ENCODE measurements around the gene EN1.

EN1 gene

DNA sequence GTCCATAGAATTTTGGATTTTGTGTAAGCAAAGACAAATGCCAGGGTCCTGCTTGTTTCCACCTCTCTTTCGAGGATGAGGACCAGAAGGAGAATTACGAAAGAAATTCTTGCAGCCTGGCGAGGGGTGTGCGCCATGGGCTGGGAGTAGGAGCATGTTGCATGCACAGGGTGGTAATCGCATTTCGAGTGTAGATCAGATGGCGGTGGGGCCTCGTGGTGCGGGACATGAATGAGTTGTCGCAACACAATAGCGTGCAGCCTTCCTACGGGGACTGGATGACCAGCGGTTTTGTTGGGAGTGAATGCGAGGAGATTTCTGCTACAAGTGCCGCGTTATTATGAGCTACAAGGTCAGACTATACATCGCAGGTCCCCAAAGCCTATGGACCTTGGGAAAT is 4.2 kb upstream of the EN1 start:
- no peak for DNase-seq
- TF ChIP-seq POLR2A (IDR thresholded peaks at IDR 0.05; ENCODE audit: low read length) (no peak), GATA1 (IDR thresholded peaks at IDR 0.05; ENCODE audit: low read depth, low read length) (no peak)

DNA sequence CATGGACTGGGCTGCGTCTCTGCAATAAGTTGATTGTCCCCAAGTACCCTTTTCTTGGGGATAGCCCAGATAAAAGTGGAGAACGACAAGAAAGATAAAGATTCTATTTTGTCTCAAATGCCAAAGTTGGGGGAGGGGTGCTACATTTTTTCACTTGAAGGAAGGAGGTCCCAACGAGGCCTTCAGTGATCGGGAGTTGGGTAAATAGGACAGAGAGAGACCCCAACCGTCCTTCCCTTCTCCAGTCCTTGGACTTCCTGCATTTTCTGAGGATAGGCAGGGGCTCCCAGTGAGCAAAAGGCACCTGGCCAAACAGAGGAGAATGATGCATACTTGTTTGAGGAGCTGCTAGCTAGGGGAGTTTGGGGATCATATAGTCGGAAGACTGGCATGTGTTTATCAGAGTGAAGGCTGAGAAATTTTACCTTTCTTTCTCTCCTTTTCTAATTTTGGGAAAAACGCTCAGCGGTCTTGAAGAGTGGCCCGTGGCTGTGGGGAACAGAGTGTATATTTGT is 3.5 kb upstream of the EN1 start:
- no peak for TF ChIP-seq GATA1 (IDR thresholded peaks at IDR 0.05; ENCODE audit: low read depth, low read length)
- TF ChIP-seq POLR2A (IDR thresholded peaks at IDR 0.05; ENCODE audit: low read length), result no peak
- DNase-seq, result no peak

DNA sequence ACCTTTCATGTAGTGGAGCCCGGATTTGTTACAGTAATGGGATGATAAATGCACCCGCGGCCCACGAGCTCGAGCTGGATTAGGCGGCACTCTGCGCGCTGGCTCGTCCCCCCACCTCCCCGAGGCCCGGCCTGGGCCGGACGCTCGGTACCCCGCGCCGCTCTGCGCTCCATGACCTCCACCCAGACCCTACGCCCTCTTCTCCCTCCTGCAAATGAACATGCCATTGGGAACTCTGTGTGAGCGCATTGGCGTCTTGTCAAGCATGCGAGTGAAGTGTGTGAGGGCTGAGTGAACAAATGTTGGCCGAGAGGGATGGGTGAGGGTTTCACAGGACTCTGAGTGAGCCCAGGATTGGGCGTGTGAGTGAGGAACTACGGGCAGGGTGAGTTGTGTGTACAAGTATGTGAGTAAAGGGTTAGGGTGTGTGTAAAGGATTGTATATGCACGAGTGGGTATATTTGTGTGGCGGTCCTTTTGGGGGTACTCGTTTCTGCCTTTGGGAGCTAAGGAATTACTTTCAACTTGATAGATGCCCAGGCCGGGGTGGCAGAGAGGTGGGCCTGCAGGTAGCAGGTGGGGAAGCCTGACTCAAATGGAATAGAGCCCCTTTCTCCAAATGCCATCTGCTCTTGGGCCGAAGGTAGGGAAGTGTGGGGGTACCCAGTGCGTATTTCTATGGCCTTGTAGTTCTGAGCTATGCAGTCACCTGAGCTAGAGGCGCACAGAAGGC is 2.9 kb upstream of the EN1 start:
- DNase-seq, result no peak
- TF ChIP-seq POLR2A (IDR thresholded peaks at IDR 0.05; ENCODE audit: low read length) (no peak), GATA1 (IDR thresholded peaks at IDR 0.05; ENCODE audit: low read depth, low read length) (no peak)

DNA sequence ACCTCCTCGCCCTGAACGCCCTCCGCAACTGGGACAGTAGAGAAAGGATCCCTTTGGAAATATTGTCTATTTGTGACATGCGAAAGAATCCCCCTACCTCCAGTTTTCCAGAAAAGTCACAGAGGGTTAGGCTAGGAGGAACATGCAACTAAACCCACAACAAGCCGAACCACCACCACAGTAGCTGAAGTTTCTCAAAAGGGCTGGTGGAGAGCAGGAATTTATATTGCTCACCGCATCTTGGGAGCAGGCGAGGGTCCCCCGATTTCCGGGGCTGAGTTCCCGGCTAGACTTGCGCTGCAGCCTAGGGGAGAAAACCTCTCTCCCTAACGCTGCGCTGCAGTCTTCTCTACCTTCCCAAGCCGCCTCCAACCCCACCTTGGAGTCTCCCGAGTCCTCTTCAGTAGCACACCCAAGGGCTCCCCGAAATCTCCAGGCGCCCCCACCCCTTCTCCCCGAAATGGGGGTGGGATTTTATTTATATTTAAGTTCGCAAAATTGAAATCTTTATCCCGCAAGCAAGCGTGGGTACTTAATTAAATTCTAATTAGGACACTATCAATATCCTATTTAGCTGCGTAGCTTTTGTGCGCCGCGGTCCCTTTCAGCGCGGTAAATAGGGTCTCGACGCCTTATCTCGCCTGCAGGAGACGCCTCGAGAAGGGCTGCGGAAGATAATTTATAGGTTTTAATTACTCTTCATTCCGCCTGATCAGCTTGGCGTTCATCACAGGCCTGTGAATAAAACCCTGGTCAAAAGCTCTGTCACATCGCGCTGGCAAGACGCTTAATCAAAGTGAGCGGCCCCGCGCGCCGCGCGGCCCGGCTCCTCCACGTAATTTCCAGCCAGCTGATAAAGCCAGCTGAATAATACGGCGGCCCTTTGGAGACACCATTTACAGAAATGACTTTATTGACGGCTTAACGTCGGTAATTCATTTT is 2.0 kb upstream of the EN1 start:
- DNase-seq, result no peak
- TF ChIP-seq POLR2A (IDR thresholded peaks at IDR 0.05; ENCODE audit: low read length) (no peak), GATA1 (IDR thresholded peaks at IDR 0.05; ENCODE audit: low read depth, low read length) (no peak)

DNA sequence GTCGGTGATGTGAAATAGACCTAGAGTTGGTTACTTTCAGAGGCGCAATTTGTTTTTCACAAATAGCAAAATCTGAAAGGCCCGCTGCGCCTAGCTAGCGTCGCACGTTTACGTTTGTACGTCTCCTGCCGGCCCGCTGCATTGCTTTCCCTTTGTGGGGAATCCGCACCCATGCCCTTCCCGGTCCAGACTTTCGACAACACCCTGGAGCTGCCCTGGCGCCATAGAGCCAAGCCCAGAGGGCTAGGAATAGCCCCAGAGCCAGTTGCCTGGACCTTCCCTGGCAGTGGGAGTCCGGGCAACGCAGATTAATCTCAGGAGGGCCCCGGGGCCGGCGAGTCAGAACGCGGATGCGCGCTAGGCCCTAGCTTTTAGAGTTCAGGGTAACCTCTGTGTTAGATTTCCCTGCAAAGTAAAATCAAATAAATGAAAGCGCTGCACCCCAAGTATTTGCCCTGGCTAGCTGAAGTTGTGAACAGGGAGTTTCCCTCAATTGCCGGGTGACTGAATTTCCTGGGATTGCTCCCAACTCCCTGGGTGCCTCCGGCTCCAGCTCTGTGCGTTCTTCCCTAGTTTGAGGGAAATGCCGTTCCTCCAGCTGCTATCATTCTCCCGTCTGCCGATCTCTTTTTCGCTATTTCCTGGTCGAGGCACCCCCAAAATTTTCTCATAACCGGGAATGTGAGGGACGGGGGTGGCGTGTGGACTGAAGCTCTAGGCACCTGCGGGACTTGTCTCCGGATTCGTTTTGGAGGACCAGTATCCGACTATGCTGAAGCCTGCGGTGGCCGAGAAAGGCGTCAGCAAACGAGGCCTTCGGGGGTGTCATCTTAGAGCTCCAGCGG is 1.2 kb upstream of the EN1 start:
- no peak for DNase-seq
- TF ChIP-seq GATA1 (IDR thresholded peaks at IDR 0.05; ENCODE audit: low read depth, low read length), result no peak

DNA sequence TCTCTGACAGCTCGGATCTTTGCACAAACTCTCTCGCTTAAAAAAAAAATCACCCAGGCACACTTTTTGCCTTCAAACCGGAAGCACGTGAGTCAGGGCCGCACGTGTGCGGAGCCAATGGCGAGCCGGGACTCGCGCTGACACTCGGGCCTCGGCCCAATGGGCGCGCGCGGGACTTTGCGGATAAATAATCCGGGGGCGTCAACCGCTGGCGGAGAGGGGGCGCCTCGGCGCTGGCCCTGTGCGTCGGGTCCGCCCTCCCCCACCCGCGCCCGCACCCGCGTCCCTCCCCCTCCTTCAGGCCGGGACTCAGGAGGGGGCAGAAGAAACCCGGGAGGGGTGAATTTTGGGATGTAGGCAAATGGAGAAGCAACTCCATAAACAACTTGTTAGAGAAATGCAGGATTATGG is 319 bp upstream of the EN1 start:
- no peak for TF ChIP-seq GATA1 (IDR thresholded peaks at IDR 0.05; ENCODE audit: low read depth, low read length)
- TF ChIP-seq POLR2A (IDR thresholded peaks at IDR 0.05; ENCODE audit: low read length), result no peak
- DNase-seq, result no peak

DNA sequence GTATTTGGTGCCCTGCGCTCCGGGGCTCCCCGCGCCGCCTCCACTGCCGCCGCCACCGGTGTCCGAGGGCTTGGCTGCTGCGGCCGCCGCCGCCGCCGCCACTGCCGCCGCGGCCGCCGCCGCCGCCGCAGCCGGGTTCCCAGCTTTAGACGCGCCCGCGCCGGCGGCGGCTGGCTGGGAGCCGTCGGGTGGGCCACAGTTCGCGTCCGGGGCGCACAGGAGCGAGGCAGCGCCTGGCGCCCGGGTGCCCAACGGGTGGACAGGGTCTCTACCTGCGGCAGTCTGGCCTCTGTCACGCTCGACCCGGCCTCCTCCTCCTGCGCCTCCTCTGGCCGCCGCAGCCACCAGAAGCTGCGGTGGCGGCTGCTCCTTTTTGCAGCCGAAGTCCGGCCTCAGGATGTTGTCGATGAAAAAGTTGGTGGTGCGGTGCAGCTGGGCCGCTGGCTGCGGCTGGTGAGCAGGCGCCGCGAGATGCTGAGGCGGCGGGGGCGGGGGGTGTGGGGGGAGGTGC is 951 bp downstream of the EN1 start:
- DNase-seq, result no peak
- no peak for TF ChIP-seq POLR2A (IDR thresholded peaks at IDR 0.05; ENCODE audit: low read length)
- no peak for TF ChIP-seq GATA1 (IDR thresholded peaks at IDR 0.05; ENCODE audit: low read depth, low read length)

DNA sequence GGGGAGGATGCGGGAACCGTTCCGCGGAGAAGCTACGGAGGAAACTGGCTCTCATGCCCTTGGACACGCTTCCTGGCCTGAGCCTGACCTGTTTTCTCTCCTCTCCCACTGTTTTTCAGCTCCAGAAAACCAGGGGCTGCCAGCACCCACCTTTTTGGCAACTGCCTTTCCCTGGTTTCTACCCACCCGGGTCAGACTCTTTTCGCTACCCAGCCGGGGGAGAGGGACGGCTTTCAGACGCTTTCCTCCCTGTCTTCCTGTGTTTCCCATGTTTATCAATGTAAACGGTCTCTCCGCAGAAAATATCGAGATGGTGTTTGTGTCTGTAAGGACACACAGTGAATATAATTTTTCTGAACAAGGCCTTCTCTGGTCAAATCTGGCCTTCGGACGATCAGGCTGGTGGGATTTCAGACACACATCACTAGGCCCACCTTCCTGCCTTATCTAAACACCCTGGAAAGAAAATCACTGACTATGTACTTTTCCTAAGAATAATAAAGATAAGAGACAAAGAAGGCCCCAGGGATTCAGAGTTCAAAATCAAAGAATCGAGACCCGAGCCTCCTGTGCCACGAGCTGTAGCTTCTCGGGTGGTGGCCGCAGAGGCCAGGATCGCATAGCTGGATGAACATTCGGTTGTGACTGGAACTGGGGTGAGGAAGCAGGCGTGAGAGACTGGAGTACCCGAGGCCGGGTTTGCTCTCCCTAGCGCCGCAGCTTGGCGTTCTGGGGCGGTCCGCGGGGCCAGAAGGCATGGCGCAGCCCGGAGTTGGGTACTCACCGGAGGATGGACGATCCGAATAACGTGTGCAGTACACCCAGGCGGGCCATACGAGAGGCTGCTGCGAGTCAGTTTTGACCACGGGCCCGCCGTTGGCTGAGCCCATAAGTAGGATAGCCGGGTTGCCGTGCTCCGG is 1.7 kb downstream of the EN1 start:
- TF ChIP-seq POLR2A (IDR thresholded peaks at IDR 0.05; ENCODE audit: low read length) (no peak), GATA1 (IDR thresholded peaks at IDR 0.05; ENCODE audit: low read depth, low read length) (no peak)

DNA sequence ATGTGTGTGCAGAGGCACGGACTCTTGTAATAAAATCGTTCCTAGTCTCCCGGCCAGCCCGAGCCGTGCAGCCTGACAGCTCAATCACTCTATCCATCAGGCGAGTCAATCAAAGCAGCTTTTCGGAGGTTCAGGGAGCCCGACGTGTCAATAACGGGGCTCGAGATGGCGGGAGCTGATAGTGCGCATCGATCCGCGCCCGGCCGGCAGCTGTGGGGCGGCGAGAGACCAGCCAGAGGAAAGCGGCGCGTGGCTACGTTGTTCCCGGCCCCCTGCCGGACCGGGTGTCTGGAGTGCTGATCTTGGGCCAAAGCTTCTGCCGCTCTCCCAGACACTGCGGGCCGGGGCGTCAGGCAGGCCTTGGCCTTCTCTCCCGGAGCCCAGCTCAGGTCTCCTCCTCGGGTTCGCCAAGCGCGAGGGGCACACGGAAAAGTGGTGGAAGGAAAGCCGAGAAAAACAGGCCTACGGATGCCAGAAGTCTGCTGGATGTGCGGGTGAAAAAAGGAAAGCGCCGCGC is 2.4 kb downstream of the EN1 start:
- no peak for TF ChIP-seq GATA1 (IDR thresholded peaks at IDR 0.05; ENCODE audit: low read depth, low read length)
- no peak for TF ChIP-seq POLR2A (IDR thresholded peaks at IDR 0.05; ENCODE audit: low read length)
- no peak for DNase-seq

More for the DNA sequence above, 1.7 kb downstream of the EN1 start:
- no peak for DNase-seq

DNA sequence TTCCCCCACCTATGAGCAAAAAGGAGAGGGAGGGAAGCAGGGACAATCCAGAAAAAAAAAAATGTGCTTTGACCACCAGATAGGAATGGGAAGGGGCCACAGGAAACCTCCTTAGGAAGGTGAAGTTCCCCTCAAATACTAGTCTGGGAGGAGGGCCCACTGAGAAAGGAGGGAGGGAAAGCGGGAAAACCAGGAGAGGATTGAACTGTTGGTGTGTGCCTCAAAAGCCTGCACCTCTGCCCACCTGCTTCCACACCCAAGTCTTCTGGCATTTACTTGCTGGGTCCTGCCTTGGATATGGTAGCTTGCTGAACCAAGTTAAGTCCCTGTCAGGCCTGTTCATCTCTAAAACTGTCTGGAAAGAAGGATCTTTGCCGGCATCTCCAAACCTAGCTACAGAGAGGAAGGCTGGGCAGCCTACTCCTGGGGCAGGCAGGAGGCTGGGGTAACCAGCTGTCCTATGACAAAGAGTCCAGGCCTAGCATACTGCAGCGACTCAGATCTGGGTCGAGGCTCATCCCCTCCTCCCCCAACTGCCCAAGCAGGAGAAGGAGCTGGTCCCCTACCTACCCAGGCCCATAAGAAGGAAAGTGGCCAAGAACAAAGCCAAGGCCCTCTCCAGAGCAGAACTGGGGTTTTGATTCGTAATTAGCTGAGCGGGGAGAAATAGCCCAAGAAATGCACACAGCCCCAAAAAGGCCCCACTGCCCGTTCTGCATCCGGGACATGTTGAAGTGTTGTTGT is 3.0 kb downstream of the EN1 start:
- TF ChIP-seq GATA1 (IDR thresholded peaks at IDR 0.05; ENCODE audit: low read depth, low read length) (no peak), POLR2A (IDR thresholded peaks at IDR 0.05; ENCODE audit: low read length) (no peak)
- DNase-seq, result no peak

DNA sequence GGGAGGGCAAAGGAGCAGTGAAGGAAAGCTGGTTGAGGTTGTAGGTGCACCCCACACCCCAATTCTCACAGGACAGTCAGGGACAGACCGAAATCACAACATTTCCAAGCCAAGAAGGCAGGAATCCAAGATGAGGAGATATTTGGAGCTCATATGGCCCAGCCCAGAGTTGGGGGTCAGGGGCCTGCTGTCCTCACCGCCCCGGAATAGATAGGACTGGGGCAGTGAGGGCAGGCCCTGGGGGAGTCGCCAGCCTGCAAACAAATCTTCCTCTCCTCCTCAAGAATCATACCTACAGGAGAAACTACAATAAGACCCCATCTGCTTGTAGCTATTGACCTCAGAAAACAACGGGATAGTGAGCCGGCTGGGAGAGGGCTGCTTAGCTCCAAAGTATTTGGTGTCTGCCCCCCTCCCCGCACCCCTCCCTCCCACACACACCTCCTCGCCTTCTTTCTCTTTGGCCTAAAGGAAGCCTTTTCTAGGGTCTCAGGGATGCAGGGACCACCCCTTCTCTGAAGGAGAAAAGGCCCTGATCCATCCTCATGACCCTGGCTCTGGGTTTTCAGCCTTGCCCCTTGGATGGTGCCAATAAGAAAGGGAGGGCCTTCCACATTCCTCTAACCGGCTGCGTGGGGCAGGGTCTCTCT is 3.8 kb downstream of the EN1 start:
- TF ChIP-seq GATA1 (IDR thresholded peaks at IDR 0.05; ENCODE audit: low read depth, low read length) (no peak), POLR2A (IDR thresholded peaks at IDR 0.05; ENCODE audit: low read length) (no peak)
- no peak for DNase-seq

All from erythroblast (primary cell).